ENCODE measurements around the gene PAQR5.

GRCh38 chr15:69384626-69385598 lies 86.2 kb downstream of the PAQR5 start:
- no peak for TF ChIP-seq CTCF (IDR thresholded peaks at IDR 0.05; ENCODE audit: insufficient read depth, low read depth, low read length)
- TF ChIP-seq EZH2 (IDR thresholded peaks at IDR 0.05; ENCODE audit: insufficient read depth, low read length) = no peak

All from astrocyte (in vitro differentiated cells and primary cell).